Measurements from ENCODE around the gene DLG1. TPM values are rescaled to one million over a fixed set of nuclear protein-coding genes. Genes with fewer than 3 reads are reported as not detected.
A peak's percentile ranks its signal among the peaks of the same experiment; 100 is the strongest.

DLG1 gene
- total and polyA plus RNA-seq, 4 donors, result 12.7 to 51.2 (median 22.3) TPM

DNA sequence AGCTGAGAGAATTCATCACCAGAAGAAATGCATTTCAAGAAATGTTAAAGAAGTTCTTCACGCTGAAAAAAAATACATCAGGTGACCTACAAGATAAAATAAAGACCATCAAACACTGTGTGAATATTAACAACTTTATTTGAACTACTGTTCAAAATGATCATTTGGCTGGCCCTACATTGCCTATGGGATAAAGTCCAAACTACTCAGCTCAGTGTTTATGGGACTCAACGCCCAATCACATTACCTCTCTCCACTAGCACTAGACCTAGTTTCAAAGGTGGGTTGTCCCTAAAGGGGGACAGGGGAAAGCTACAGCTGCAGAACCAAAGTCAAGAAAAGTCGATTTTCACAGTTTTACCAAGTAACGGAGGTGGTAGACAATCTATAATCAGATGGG, 62.0 kb downstream of the DLG1 start (continued):
- TF ChIP-seq, protein P1, sequence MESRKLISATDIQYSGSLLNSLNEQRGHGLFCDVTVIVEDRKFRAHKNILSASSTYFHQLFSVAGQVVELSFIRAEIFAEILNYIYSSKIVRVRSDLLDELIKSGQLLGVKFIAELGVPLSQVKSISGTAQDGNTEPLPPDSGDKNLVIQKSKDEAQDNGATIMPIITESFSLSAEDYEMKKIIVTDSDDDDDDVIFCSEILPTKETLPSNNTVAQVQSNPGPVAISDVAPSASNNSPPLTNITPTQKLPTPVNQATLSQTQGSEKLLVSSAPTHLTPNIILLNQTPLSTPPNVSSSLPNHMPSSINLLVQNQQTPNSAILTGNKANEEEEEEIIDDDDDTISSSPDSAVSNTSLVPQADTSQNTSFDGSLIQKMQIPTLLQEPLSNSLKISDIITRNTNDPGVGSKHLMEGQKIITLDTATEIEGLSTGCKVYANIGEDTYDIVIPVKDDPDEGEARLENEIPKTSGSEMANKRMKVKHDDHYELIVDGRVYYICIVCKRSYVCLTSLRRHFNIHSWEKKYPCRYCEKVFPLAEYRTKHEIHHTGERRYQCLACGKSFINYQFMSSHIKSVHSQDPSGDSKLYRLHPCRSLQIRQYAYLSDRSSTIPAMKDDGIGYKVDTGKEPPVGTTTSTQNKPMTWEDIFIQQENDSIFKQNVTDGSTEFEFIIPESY (IDR thresholded peaks at IDR 0.05), result peak; percentile 73
- TF ChIP-seq YY1 (IDR thresholded peaks at IDR 0.05) (peak; percentile 72), TAF1 (conservative IDR thresholded peaks at IDR 0.05) (peak; percentile 53)

DNA sequence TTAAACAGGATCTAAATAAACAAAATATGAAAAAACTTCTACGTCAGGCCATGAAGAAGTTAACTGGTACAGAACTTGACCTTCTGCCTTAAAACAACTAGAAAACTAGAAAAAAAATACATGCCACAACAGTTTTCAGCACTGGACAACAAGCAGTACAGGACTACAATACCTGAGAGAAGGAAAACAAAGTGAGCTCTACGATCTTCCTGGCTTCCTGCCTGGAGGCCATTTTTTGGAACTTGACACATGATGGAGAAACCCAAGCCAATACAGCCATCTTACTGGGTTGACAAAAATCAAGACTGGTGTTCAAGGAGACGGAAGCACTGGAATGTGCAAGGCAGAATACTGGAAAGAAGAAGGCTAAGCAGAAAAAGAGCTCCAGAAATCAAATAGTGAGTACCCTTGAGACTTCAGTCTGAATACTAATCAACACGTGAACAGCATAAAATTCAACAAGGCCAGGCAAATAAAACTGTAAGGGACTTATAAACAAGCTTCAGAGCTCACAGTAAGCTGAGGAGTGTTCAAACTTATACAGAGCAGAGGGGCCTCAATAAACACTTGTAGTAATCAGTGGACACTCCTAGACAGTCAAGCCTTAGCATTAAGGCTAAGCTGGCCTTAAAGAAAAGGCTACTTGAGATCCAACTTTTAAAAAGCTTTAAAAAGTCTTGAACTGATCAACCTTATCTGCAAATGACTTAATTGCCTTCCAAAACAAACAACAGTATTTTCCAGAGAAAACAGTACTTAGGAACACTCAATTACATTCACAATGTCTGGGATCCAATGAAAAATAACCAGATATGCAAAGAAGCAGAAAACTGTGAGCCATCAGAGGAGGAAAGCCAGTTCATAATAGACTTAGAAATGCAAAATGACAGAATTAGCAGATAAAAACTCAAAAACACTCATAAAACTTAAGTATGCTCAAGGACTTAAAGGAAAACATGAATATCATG, 63.2 kb downstream of the DLG1 start:
- H3K4me1 ChIP-seq (ENCODE audit: control insufficient read depth in 4 of 4, insufficient read depth in 4 of 4, low read length in 3 of 4), result peaks cover 12 to 34% (median 16%) of the 10 kb centered on the region in 4 donors
- H3K4me3 ChIP-seq (ENCODE audit: low read depth in 1 of 3, low read length in 3 of 3), result no peak overlapping the region
- no peaks in the 10 kb centered on the region for H3K27me3 ChIP-seq (ENCODE audit: control insufficient read depth in 4 of 4, insufficient read depth in 4 of 4, low read length in 3 of 4)
- no peak for TF ChIP-seq EGR1 (IDR thresholded peaks at IDR 0.05; ENCODE audit: low read depth in 2 of 2)
- TF ChIP-seq YY1 (IDR thresholded peaks at IDR 0.05), result peak; percentile 92
- TF ChIP-seq, protein P2, sequence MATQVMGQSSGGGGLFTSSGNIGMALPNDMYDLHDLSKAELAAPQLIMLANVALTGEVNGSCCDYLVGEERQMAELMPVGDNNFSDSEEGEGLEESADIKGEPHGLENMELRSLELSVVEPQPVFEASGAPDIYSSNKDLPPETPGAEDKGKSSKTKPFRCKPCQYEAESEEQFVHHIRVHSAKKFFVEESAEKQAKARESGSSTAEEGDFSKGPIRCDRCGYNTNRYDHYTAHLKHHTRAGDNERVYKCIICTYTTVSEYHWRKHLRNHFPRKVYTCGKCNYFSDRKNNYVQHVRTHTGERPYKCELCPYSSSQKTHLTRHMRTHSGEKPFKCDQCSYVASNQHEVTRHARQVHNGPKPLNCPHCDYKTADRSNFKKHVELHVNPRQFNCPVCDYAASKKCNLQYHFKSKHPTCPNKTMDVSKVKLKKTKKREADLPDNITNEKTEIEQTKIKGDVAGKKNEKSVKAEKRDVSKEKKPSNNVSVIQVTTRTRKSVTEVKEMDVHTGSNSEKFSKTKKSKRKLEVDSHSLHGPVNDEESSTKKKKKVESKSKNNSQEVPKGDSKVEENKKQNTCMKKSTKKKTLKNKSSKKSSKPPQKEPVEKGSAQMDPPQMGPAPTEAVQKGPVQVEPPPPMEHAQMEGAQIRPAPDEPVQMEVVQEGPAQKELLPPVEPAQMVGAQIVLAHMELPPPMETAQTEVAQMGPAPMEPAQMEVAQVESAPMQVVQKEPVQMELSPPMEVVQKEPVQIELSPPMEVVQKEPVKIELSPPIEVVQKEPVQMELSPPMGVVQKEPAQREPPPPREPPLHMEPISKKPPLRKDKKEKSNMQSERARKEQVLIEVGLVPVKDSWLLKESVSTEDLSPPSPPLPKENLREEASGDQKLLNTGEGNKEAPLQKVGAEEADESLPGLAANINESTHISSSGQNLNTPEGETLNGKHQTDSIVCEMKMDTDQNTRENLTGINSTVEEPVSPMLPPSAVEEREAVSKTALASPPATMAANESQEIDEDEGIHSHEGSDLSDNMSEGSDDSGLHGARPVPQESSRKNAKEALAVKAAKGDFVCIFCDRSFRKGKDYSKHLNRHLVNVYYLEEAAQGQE (IDR thresholded peaks at IDR 0.05), result peak; percentile 96
- TF ChIP-seq HNF4A (conservative IDR thresholded peaks at IDR 0.05), result peak; percentile 20 to 31
- WGBS, result 49% methylated on average over 4 of the region's 4 CpGs
- no peak overlapping the region for H3K9ac ChIP-seq (ENCODE audit: low read depth in 1 of 2, low read length in 2 of 2)
- no peak for DNase-seq (ENCODE audit: low spot score)
- no peaks in the 10 kb centered on the region for H3K36me3 ChIP-seq (ENCODE audit: control insufficient read depth in 4 of 4, insufficient read depth in 3 of 4, low read depth in 1 of 4, low read length in 3 of 4)
- H3K27ac ChIP-seq (ENCODE audit: low read depth in 1 of 2, low read length in 2 of 2), result peak overlapping the region in 1 of 2 donors; percentile 22
- H3K9me3 ChIP-seq (ENCODE audit: control insufficient read depth in 4 of 4, low read length in 3 of 4), result no peaks in the 10 kb centered on the region

DNA sequence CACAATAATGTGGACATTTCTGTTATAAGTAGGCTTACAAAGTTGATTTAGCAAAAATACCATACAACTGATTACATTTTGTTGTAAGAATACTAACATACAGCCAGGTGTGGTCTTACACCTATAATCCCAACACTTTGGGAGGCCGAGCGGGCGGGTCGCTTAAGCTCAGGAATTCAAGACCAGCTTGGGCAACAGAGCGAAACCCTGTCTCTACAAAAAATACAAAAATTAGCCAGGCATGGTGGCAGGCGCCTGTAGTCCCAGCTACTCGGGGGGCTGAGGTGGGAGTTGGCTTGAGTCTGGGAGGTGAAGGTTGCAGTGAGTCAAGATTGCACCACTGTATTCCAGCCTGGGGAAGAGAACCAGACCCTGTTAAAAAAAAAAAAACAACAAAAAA, 67.1 kb downstream of the DLG1 start:
- DNase-seq (ENCODE audit: low spot score), result no peak

More for the DNA sequence above, 67.1 kb downstream of the DLG1 start:
- H3K36me3 ChIP-seq (ENCODE audit: control insufficient read depth in 4 of 4, insufficient read depth in 3 of 4, low read depth in 1 of 4, low read length in 3 of 4), result no peaks in the 10 kb centered on the region
- no peaks in the 10 kb centered on the region for H3K27me3 ChIP-seq (ENCODE audit: control insufficient read depth in 4 of 4, insufficient read depth in 4 of 4, low read length in 3 of 4)
- H3K9ac ChIP-seq (ENCODE audit: low read depth in 1 of 2, low read length in 2 of 2), result no peak overlapping the region
- 99% methylated on average over 7 of the region's 7 CpGs for WGBS
- no peak for TF ChIP-seq RXRA (IDR thresholded peaks at IDR 0.05)
- TF ChIP-seq, protein P2 (IDR thresholded peaks at IDR 0.05), result no peak
- no peak for TF ChIP-seq FOXA2 (IDR thresholded peaks at IDR 0.05)
- no peak for TF ChIP-seq EGR1 (IDR thresholded peaks at IDR 0.05; ENCODE audit: low read depth in 2 of 2)
- TF ChIP-seq JUND (IDR thresholded peaks at IDR 0.05), result no peak
- TF ChIP-seq GABPA (IDR thresholded peaks at IDR 0.05 in 1 of 2, conservative IDR thresholded peaks at IDR 0.05 in 1 of 2), result no peak
- TF ChIP-seq HNF4G (IDR thresholded peaks at IDR 0.05), result no peak
- TF ChIP-seq, protein P3, sequence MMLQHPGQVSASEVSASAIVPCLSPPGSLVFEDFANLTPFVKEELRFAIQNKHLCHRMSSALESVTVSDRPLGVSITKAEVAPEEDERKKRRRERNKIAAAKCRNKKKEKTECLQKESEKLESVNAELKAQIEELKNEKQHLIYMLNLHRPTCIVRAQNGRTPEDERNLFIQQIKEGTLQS (IDR thresholded peaks at IDR 0.05), result no peak
- TF ChIP-seq, protein P4, sequence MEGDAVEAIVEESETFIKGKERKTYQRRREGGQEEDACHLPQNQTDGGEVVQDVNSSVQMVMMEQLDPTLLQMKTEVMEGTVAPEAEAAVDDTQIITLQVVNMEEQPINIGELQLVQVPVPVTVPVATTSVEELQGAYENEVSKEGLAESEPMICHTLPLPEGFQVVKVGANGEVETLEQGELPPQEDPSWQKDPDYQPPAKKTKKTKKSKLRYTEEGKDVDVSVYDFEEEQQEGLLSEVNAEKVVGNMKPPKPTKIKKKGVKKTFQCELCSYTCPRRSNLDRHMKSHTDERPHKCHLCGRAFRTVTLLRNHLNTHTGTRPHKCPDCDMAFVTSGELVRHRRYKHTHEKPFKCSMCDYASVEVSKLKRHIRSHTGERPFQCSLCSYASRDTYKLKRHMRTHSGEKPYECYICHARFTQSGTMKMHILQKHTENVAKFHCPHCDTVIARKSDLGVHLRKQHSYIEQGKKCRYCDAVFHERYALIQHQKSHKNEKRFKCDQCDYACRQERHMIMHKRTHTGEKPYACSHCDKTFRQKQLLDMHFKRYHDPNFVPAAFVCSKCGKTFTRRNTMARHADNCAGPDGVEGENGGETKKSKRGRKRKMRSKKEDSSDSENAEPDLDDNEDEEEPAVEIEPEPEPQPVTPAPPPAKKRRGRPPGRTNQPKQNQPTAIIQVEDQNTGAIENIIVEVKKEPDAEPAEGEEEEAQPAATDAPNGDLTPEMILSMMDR (IDR thresholded peaks at IDR 0.05; ENCODE audit: low read depth, low read length, missing input control), result no peak
- TF ChIP-seq YY1 (IDR thresholded peaks at IDR 0.05), result no peak
- TF ChIP-seq, protein P5, sequence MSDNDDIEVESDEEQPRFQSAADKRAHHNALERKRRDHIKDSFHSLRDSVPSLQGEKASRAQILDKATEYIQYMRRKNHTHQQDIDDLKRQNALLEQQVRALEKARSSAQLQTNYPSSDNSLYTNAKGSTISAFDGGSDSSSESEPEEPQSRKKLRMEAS (IDR thresholded peaks at IDR 0.05), result no peak
- peaks cover 8 to 39% (median 20%) of the 10 kb centered on the region in 4 donors for H3K4me1 ChIP-seq (ENCODE audit: control insufficient read depth in 4 of 4, insufficient read depth in 4 of 4, low read length in 3 of 4)
- H3K27ac ChIP-seq (ENCODE audit: low read depth in 1 of 2, low read length in 2 of 2), result no peak overlapping the region
- no peaks in the 10 kb centered on the region for H3K9me3 ChIP-seq (ENCODE audit: control insufficient read depth in 4 of 4, low read length in 3 of 4)
- no peak overlapping the region for H3K4me3 ChIP-seq (ENCODE audit: low read depth in 1 of 3, low read length in 3 of 3)

Data from liver (tissue), 9 donors.